Limb (tissue), 2 donors: ENCODE data around the gene NMU.
"Not testable (repeated sequence)": the region's sequence is repeated elsewhere in the genome, so short reads cannot be mapped to it uniquely, and the experiment has no call there.

Source experiments
- DNase-seq, 2 donors: peaks; one replicate each; pipeline ENCODE4 v3.0.0-alpha.2; 2016; ENCODE audit errors: extremely low spot score in 2 of 2

Gene NMU

GRCh38 chr4:55635741-55636655 lies at the start of gene NMU:
NMU (minus strand) TSS chr4:55636298; CDS start chr4:55636192, 106 bp downstream.
- DNase-seq = peak in 1 of 2 donors; percentile 66

- no peak for DNase-seq
Measured at GRCh38 chr4:55684276-55684675, 48.2 kb upstream of the NMU start.

DNA sequence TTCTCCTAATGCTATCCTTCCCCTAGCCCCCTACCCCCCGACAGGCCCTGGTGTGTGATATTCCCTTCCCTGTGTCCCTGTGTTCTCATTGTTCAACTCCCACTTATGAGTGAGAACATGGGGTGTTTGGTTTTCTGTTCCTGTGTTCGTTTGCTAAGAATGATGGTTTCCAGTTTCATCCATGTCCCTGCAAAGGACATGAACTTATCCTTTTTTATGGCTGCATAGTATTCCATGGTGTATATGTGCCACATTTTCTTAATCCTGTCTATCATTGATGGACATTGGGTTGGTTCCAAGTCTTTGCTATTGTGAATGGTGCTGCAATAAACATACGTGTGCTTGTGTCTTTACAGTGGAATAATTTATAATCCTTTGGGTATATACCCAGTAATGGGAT lies 46.7 kb upstream of the NMU start:
- not testable (repeated sequence) for DNase-seq

DNA sequence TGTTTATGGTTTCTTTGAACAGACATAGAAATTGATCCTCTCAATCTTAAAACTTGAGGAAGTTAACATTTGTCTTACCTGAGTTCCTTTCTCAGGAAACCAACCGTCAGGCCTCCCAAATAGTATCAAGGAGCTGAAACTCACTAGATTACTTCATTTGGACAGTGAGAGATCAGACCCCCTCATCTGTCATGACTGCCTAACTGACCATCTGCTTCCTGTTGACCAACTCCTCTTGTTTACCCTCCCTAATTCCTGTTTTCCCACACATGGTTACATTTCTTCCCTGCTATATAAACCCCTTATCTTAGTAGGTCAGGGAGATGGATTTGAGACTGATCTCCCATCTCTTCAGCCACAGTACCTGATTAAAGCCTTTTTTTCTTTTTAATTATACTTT lies 46.2 kb upstream of the NMU start:
- no peak for DNase-seq

DNA sequence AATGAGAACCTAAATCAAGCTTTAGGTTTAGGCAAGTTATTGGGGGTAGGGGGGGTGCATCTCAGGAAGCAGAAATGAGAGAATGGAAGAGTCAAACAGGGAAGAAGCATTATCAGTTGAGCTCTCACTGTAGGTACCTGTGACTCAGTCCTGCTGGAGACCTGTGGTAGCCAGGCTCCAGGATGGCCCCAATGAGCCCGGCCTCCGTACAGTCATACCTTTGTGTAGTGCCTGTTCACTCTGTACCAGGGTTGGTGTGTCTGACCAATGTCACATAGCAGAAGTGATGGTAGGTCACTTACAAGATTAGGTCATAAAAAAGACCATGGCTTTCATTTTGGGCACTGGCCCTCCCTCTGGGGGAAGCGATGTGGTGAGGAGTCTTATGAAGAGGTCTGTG lies 45.3 kb upstream of the NMU start:
- no peak for DNase-seq

DNA sequence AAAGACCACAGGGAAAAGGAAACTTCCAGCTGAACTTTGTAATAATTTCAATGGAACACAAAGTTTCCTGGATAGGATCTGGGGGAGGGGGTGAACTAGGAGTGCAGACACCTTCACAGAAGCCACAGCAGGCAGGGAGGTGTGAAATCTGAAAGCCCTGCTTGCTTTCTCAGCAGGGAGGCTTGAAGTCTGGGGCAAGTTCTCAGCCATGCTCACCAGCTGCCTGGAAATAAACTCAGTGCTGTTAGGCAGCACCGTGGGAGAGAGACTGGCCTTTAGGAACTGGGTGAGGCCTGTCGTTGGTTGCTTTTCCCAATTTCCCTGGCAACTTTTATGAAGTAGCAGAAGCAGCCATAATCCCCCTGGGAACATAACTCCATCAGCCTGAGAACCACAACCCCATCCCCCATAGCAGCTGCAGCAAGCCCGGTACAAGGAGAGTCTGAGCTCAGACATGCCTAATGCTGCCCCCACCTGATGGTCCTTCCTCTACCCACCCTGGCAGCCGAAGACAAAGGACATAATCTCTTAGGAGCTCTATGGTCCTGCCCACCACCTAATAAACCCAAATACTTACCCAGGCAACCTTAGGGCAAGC lies 39.2 kb upstream of the NMU start:
- no peak for DNase-seq

DNA sequence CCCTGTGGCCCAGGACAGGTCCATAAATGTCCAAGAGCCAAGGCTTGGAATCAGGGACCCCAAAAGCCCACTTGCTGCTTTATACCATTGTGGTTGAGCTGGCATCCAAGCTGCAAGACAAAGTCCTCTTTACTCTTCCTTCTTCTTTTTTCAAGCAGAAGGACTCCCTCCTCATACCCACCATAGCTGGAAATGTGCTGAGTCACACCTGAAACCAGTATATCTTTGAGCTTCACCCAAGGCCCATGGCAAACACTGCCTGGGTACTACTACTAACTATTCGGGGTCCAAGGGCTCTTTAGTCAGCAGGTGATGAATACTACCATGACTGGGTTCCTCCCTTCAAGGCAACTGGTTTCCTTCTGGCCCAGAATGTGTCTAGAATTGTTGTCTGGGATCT lies 37.3 kb upstream of the NMU start:
- no peak for DNase-seq

DNA sequence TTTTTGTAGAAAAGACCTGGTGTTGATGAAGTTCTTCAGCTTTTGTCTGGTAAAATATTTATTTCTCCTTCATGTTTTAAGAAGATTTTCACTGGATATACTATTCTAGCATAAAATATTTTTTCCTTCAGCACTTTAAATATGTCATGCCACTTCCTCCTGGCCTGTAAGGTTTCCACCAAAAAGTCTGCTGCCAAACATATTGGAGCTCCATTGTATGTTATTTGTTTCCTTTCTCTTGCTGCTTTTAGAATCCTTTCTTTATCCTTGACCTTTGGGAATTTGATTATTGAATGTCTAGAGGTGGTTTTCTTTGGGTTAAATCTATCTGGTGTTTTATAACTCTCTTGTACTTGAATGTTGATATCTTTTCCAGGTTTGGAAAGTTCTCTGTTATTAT lies 35.6 kb upstream of the NMU start:
- DNase-seq = no peak

- no peak for DNase-seq
Measured at GRCh38 chr4:55670695-55671094, 34.6 kb upstream of the NMU start.

GRCh38 chr4:55668449-55668848 lies 32.4 kb upstream of the NMU start:
- no peak for DNase-seq

DNA sequence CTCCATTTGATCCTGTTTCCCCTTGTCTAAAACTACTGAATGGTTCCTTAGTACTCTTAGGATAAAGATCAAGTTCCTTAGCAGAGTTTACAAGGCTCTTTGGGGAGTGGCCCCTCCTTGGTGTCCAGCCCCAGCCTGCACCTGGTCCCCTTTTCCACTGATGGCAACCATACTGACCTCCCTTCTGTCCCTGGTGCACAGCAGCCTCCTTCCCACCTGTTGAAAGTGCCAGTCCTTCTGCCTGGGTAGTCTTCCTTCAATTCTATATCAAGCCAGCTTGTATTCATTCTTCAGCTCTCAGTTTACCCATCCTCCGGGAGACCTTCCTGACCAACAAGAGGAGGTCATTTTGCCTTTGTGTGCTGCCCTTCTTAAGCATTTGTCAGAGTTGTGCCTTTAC lies 30.4 kb upstream of the NMU start:
- no peak for DNase-seq

GRCh38 chr4:55663145-55663544 lies 27.0 kb upstream of the NMU start:
- no peak for DNase-seq

DNA sequence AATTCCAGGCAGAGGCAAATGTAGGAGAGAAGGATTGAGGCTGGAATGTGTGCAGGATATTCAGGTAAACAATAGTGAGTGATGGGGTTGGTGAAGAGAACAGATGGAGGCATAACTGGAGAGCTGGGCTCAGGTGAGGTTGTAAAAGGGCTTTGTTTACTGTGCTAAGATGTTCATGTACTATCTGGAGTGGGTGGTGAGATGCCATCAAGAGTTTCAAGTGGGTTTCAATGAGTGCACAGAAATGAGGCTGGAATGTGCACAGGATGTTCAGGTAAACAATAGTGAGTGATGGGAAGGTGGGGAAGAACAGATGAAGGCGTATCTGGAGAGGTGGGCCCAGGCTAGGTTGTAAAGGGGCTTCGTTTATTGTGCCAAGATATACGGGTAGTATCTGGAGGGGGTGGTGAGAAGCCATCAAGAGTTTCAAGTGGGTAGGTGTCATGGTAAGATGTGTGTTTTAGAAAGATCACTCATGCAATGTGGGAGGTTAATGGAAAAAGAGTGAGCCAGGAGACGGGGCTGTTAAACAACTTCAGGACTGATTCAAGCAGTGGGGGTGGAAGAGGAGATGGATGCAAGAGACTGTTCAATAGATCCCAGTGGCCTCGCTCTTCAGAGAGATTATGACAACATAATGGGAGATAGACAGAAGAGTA lies 25.4 kb upstream of the NMU start:
- DNase-seq = no peak

- DNase-seq = no peak
Measured at GRCh38 chr4:55658657-55659056, 22.6 kb upstream of the NMU start.

DNA sequence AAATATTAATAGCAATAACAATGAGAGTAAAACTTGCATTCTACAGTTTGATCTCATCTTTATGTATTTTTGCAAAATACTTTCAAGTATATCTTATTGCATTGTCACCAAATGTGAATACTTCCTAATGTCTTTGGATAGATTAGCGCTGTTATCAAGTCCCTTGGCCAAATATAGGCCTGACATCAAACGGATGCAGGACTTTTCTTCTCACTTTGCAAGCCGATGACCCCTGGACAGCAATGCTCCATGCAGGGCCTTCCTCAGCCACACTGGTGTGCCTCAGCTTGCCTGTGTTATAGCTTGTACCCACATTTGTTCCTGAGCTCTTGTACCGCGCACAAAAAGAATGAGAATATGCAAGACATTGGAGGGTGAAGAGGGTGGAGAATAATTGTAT lies 18.0 kb upstream of the NMU start:
- no peak for DNase-seq

DNA sequence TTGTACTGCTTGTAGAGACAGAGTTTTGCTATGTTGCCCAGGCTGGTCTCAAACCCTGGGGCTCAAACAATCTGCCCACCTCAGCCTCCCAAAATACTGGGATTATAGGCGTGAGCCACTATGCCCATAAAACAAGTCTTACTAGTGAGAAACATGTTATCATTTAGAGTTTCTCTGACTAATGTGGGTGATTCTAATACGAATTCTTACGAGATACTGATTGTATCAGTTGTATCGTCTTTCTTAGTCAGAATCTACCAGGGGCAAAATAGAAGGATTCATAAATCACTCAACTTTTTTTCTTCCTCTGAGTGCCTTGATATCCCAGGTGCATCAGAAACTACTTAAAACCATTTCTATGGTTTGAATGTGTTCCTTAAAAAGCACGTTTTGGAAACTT lies 14.4 kb upstream of the NMU start:
- DNase-seq = no peak

GRCh38 chr4:55637272-55637820 lies 1.2 kb upstream of the NMU start:
- DNase-seq = no peak

- no peak for DNase-seq
Measured at GRCh38 chr4:55636656-55636999, 530 bp upstream of the NMU start.

DNA sequence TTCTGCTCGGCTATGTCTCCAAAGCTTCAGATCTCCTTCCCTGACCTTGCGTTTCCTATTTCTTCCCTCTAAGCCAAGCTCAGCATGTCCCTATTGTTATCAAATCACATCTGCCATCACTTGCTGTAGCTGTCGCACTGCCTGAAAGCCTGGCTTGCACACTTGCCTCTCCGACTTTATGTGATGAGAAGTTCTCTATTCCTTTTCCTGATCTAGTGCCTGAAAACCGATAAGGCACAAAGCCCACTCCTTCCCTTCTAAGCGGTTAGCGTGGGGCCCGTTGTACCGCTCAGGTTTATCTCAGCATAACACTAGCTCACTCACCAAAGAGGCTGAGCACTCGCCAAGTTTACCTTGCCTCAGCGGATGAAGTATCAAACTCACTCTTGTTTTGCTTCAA lies 816 bp downstream of the NMU start:
- DNase-seq = no peak

GRCh38 chr4:55634417-55635128 lies 1.5 kb downstream of the NMU start:
- no peak for DNase-seq

DNA sequence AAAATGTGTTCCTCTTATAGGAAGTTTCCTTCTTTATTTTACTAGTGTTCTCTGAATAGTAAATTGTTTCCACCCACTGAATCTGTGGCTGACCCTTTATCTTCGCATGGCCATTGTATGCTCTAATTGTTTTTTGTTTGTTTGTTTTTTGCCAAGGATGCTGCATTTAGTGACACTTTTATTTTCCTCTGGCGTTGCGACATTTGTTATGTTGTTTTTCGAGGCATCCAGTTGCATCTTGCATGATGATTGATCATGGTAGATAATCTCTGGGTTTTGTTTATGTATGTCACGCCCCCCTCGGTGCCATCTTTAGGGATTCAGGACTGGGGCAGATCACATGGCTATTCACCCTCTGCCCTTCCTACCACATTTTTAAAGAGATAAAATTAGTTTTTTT lies 2.2 kb downstream of the NMU start:
- DNase-seq = no peak

- no peak for DNase-seq
Measured at GRCh38 chr4:55625835-55626234, 10.3 kb downstream of the NMU start.
